ENCODE results near the gene DIRAS1. TPM values are rescaled to one million over a fixed set of nuclear protein-coding genes. Genes with fewer than 3 reads are reported as not detected.
"Not testable (repeated sequence)": the region's sequence is repeated elsewhere in the genome, so short reads cannot be mapped to it uniquely, and the experiment has no call there.

Gene DIRAS1
- polyA plus RNA-seq, 10 donors, result 1.2 to 5.2 (median 2.0) TPM

- no peak for DNase-seq
Observed at GRCh38 chr19:2727640-2727944, 6.4 kb upstream of the DIRAS1 start.

DNA sequence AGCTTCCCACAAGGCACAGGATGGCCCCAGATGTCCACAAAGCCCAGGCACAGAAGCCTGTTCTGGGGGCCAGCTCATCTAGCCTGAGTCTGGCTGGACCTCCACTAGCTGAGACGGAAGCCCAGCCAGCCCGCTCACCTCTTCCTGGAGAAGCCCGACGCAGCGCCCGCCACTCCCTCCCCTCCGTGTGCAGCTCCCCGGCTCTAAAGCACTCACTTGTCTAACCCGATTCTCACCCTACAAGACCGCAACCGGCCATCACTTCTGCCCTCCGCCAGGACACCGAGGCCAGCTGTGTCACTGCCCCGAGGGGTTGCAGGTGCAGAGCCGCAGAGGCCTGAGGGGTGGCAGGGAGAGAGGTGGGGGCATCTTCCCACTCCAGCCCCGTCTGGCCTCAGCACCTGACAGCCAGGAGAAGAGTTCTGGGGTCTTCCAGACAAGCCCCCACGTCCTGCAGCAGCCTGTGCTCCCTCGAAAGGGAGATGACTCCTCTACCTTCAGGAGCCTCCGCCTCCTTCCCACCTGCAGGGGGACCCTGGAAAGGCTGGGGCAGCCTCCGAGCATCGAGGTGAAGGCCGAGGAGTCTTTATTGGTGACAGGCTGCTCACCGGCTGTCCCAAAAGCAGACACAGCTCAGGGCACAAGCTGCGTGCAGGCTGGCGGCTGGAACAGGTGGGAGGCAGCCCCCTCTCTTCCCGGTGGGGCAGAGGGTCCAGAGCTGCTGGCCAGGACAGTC is 5.9 kb upstream of the DIRAS1 start:
- no peak for DNase-seq

DNA sequence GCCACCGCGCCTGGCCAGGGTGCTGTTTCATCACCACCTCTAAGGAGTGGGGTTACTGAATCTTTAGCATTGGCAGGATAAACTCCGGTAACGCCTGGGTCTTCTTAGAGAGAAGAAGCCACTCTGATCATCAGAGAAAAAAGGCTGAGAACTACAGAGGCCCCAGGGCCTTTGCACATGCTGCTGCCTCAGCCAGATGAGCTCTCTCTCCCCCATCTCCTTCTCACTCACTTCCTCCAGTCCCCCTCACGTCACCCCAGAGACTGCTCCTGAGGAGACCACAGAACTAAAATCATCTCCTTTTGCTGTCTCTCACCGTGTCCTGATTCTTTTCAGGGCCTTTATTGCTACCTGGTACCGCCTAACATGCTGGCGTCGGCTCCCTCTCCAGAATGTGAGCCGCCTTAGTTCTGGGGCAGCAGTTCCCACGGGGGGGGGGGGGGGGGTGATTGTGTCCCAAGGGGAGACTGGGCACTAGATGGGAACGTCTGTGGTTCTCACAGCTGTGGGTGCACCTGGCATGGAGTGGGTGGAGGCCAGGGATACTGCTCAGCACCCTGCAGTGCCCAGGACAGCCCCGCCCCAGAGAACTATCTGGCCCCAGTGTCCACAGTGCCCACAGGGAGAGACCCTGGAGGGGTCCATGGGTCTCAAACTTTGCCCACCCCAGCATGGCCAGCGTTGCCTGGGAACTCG is 5.1 kb upstream of the DIRAS1 start:
- DNase-seq, result no peak

DNA sequence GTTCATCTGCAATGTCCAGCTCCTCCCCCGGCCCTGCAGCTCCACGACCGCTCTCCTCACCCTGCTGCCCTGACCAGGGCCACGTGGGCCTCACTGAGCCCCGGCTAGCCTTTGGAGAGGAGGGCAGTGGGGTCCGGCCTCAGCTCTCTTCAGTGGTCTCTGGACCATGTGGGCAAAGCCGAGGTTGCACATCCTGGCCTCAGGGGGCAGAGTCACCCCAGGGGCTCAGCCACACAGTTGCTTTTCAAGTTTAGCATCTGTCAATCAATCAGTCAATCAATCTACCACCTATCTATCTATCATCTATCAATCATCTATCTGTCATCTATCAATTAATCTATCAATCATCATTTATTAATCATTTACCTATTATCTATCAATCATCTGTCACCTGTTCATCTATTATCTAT is 3.0 kb upstream of the DIRAS1 start:
- no peak for DNase-seq

- DNase-seq, result no peak
Observed at GRCh38 chr19:2723747-2724146, 2.6 kb upstream of the DIRAS1 start.

GRCh38 chr19:2723345-2723715 is 2.2 kb upstream of the DIRAS1 start:
- no peak for DNase-seq

DNA sequence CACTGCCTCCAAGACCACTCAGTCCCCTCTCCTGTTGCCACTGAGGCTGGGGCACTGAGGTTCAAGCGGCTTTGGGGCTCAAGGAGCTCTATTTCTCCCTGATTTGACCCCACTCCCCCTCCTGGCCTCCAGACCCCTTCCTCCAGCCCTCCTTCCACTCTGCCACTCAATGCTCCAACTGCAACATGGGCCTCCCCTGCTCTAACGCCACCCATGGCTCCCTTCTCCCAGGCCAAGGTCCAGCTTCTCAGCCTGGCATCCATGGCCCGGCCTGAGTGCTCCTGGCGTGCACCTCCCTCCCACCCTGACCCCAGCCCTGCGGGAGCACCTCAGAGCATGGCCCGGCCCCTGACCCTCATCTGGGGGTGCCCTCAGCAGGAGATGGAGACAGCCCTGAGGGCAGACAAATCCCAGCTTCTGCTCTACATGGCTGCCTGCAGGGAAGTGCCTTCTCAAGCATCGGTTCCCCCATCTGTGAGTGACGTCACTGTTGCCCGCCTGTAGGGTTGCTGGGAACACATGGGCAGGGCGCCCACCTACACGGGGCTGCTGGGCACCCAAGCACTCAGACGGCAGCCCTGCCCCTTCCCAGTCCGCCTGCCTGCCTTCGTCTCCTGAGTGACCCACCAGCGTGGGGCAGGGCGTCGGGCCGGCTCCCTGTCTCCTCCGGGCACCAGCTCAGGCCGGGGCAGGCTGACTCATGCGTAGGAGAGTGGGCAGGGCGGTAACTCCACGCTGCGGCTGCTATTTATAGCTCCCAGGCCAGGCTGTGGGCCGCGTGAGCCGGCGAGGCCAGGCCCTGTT is 1.6 kb upstream of the DIRAS1 start:
- no peak for DNase-seq

GRCh38 chr19:2721570-2722540 is 683 bp upstream of the DIRAS1 start:
- DNase-seq, result no peak

GRCh38 chr19:2719920-2720776 is 1.0 kb downstream of the DIRAS1 start:
- no peak for DNase-seq

DNA sequence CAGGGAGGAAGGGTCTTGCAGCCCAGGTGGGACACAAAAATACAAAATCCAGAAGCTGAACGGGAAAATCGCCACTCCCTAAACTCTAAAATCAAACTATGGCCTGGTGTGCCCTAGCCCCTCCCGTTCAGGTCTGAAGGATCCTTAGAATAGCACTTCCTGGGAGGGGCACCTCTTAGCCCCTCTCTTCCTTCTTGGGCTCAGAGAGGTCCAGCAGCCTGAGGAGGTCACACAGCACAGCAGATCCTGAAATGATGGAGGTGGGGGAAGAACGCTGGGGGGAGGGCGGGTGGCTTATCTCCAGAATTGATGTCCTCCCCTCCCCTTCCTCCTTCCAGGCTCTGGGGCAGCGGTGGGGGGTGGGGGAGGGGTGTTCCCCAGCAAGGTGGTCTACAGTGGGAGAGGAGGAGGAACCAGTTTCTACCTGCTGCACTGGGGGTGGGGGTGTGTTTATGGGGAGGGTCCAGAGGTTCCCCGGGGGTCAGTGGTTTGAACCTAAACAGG is 1.9 kb downstream of the DIRAS1 start:
- no peak for DNase-seq

- DNase-seq, result no peak
Observed at GRCh38 chr19:2717638-2718541, 3.3 kb downstream of the DIRAS1 start.

GRCh38 chr19:2716722-2717637 is 4.2 kb downstream of the DIRAS1 start:
- DNase-seq, result no peak

GRCh38 chr19:2716275-2716650 is 4.9 kb downstream of the DIRAS1 start:
- no peak for DNase-seq

GRCh38 chr19:2715470-2716274 is 5.5 kb downstream of the DIRAS1 start:
- DNase-seq, result no peak

GRCh38 chr19:2714531-2715269 is 6.5 kb downstream of the DIRAS1 start:
- no peak for DNase-seq

DNA sequence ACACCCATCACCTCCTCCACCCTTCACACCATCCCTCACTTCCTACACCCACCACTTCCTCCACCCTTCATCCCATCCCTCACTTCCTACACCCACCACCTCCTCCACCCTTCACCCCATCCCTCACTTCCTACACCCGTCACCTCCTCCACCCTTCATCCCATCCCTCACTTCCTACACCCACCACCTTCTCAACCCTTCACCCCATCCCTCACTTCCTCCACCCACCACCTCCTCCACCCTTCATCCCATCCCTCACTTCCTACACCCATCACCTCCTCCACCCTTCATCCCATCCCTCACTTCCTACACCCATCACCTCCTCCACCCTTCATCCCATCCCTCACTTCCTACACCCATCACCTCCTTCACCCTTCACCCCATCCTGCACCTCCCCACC is 7.1 kb downstream of the DIRAS1 start:
- DNase-seq, result not testable (repeated sequence)

- not testable (repeated sequence) for DNase-seq
Observed at GRCh38 chr19:2713170-2713569, 8.0 kb downstream of the DIRAS1 start.
